ENCODE results near the gene SLC30A1.

DNA sequence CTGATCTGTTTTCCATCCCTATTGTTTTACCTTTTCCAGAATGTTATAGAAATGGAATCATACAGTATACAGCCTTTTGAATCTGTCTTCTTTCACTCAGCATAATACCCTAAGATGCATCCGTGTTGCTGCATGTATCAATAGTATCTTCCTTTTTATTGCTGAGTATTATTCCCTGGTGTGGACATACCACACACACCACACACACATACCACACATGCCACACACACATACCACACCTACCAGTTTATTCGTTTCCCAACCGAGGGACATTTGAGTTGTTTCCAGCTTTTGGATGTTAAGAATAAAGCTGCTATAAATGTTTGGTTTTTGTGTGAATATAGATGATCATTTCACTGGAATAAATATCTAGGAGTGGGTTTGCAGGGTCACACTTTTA lies 22.2 kb upstream of the SLC30A1 start:
- TF ChIP-seq, protein P1, sequence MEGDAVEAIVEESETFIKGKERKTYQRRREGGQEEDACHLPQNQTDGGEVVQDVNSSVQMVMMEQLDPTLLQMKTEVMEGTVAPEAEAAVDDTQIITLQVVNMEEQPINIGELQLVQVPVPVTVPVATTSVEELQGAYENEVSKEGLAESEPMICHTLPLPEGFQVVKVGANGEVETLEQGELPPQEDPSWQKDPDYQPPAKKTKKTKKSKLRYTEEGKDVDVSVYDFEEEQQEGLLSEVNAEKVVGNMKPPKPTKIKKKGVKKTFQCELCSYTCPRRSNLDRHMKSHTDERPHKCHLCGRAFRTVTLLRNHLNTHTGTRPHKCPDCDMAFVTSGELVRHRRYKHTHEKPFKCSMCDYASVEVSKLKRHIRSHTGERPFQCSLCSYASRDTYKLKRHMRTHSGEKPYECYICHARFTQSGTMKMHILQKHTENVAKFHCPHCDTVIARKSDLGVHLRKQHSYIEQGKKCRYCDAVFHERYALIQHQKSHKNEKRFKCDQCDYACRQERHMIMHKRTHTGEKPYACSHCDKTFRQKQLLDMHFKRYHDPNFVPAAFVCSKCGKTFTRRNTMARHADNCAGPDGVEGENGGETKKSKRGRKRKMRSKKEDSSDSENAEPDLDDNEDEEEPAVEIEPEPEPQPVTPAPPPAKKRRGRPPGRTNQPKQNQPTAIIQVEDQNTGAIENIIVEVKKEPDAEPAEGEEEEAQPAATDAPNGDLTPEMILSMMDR (IDR thresholded peaks at IDR 0.05) = no peak
- no peak for TF ChIP-seq POLR2AphosphoS5 (IDR thresholded peaks at IDR 0.05; ENCODE audit: insufficient read depth in 1 of 2, low read depth in 1 of 2)
- no peak for TF ChIP-seq POLR2A (IDR thresholded peaks at IDR 0.05)
